Parathyroid adenoma (tissue), 2 donors: ENCODE results near the gene PPEF2.

Source experiments
- H2AFZ ChIP-seq: fragments of 300-600 bp; sonication (generic); one replicate; pipeline ENCODE4 v1.7.0; 2017; ENCODE audit warnings: antibody characterized with exemption, mild to moderate bottlenecking
- H3K27ac ChIP-seq: fragments of 300-600 bp; sonication (generic); one replicate; pipeline ENCODE4 v1.7.0; 2017
- H3K27me3 ChIP-seq: fragments of 300-600 bp; sonication (generic); one replicate; pipeline ENCODE4 v1.7.0; 2017; ENCODE audit warnings: low read length; ENCODE audit not compliant: control insufficient read depth, insufficient read depth
- H3K36me3 ChIP-seq: fragments of 300-600 bp; sonication (generic); one replicate; pipeline ENCODE4 v1.7.0; 2017; ENCODE audit warnings: low read length; ENCODE audit not compliant: control insufficient read depth, insufficient read depth
- H3K4me1 ChIP-seq: fragments of 300-600 bp; sonication (generic); one replicate; pipeline ENCODE4 v1.7.0; 2017; ENCODE audit warnings: control low read depth
- H3K4me2 ChIP-seq: fragments of 300-600 bp; sonication (generic); one replicate; pipeline ENCODE4 v1.7.0; 2017; ENCODE audit warnings: low read length
- H3K4me3 ChIP-seq: fragments of 300-600 bp; sonication (generic); one replicate; pipeline ENCODE4 v1.7.0; 2017; ENCODE audit warnings: low read depth, low read length
- H3K79me2 ChIP-seq: fragments of 300-600 bp; sonication (generic); one replicate; pipeline ENCODE4 v1.7.0; 2017; ENCODE audit warnings: control low read depth
- H3K9ac ChIP-seq: fragments of 300-600 bp; sonication (generic); one replicate; pipeline ENCODE4 v1.7.0; 2017; ENCODE audit warnings: mild to moderate bottlenecking
- H3K9me3 ChIP-seq: fragments of 300-600 bp; sonication (generic); one replicate; pipeline ENCODE4 v1.7.0; 2017; ENCODE audit warnings: low read length; ENCODE audit not compliant: control insufficient read depth
- CTCF ChIP-seq: fragments of 300-600 bp; sonication (generic); IDR thresholded peaks from one replicate; pipeline ENCODE4 v1.7.0; 2017; ENCODE audit warnings: antibody characterized with exemption, mild to moderate bottlenecking
- donor health status: primary hyperparathyroidism.

Gene PPEF2

GRCh38 chr4:75889537-75890199, 12.6 kb downstream of the PPEF2 start:
- H3K79me2 ChIP-seq: no peaks in the 10 kb centered on the region
- no peak overlapping the region for H3K4me3 ChIP-seq
- no peaks in the 10 kb centered on the region for H3K9me3 ChIP-seq
- TF ChIP-seq CTCF: no peak
- no peaks in the 10 kb centered on the region for H3K27me3 ChIP-seq
- no peak overlapping the region for H3K27ac ChIP-seq
- H2AFZ ChIP-seq: no peak overlapping the region
- H3K9ac ChIP-seq: no peak overlapping the region
- no peaks in the 10 kb centered on the region for H3K36me3 ChIP-seq
- H3K4me1 ChIP-seq: no peaks in the 10 kb centered on the region
- H3K4me2 ChIP-seq: no peak overlapping the region

DNA sequence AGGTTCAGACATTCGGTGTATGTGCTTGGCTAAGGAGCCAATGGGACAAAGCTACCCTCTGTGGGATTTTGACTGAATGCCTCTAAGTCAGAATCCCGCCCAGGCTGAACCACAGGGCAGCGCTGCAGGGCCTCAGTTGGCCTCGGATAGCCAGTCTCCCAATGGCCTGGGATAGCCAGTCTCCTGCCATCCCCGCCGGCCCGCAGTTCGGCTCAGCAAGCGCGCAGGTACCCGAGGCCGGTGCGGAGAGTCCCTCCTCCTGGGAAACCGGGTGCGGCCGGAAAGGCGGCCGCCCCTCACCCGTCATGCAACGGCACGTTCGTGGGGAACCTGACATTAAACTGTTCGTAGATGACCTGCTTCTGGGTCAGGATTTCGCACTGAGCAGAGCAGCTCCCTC, 16.1 kb downstream of the PPEF2 start:
- H3K4me2 ChIP-seq: no peak overlapping the region
- TF ChIP-seq CTCF: no peak
- H3K36me3 ChIP-seq: no peaks in the 10 kb centered on the region
- H3K9me3 ChIP-seq: no peaks in the 10 kb centered on the region
- no peaks in the 10 kb centered on the region for H3K27me3 ChIP-seq
- no peak overlapping the region for H3K9ac ChIP-seq
- H3K27ac ChIP-seq: no peak overlapping the region
- no peaks in the 10 kb centered on the region for H3K79me2 ChIP-seq
- no peak overlapping the region for H2AFZ ChIP-seq
- H3K4me3 ChIP-seq: no peak overlapping the region
- H3K4me1 ChIP-seq: no peaks in the 10 kb centered on the region

GRCh38 chr4:75881476-75881875, 20.8 kb downstream of the PPEF2 start:
- Histone ChIP-seq H3K4me2 (no peak overlapping the region), H3K79me2 (no peaks in the 10 kb centered on the region), H3K4me1 (no peaks in the 10 kb centered on the region), H3K27me3 (no peaks in the 10 kb centered on the region), H3K9me3 (no peaks in the 10 kb centered on the region), H3K36me3 (no peaks in the 10 kb centered on the region), H3K9ac (no peak overlapping the region), H3K27ac (no peak overlapping the region), H2AFZ (no peak overlapping the region), H3K4me3 (no peak overlapping the region)
- TF ChIP-seq CTCF: no peak

DNA sequence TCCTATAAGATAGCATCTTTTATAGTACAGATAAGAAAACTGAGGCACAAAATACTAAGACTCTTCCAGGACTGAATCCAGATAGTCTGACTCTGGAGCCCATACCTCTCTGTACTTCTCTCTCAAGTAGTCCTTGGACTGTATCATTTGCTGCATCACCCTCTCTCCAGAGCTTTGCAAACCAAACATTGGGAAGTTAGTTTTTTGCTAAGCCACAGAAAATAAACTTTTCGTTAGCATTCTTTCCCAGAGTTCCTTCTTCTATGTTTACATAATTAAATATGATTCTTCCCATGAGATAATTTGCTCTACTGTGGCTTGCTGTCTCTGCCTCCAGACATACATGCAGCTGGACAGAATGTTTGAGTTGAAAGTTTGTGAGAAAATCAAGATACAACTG, 22.0 kb downstream of the PPEF2 start:
- no peaks in the 10 kb centered on the region for H3K36me3 ChIP-seq
- no peaks in the 10 kb centered on the region for H3K27me3 ChIP-seq
- no peak for TF ChIP-seq CTCF
- no peaks in the 10 kb centered on the region for H3K79me2 ChIP-seq
- no peak overlapping the region for H3K27ac ChIP-seq
- H3K4me3 ChIP-seq: no peak overlapping the region
- no peak overlapping the region for H3K9ac ChIP-seq
- no peaks in the 10 kb centered on the region for H3K4me1 ChIP-seq
- no peaks in the 10 kb centered on the region for H3K9me3 ChIP-seq
- no peak overlapping the region for H2AFZ ChIP-seq
- H3K4me2 ChIP-seq: no peak overlapping the region

DNA sequence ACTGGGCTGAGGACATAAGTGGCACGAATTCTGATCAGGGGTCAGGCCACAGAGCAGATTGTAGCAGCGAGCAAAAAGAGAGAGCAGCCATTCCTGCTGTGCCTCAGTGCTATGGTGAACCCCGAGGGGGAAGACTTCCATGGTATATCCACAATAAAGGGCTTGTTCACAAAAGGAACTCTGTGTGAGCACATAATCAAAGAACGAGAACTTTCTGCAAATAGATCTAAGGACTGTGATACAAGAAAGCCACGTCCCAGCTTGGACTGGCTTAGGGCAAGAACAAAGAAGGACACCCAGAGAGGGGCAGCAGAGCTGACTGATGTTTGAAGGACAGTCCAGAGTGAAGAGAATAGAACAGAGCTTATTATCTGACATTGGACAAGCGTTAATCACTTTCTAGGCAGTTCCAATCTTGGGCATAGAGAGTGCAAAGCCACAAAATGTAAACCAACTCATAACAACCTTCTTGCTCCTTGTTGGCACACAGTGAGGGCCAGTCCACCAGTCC, 24.0 kb downstream of the PPEF2 start:
- no peak for TF ChIP-seq CTCF
- H3K4me3 ChIP-seq: no peak overlapping the region
- no peak overlapping the region for H3K27ac ChIP-seq

More for the DNA sequence above, 24.0 kb downstream of the PPEF2 start:
- no peaks in the 10 kb centered on the region for H3K36me3 ChIP-seq
- H3K79me2 ChIP-seq: no peaks in the 10 kb centered on the region
- H3K9ac ChIP-seq: no peak overlapping the region
- H3K4me1 ChIP-seq: no peaks in the 10 kb centered on the region
- no peaks in the 10 kb centered on the region for H3K27me3 ChIP-seq
- H3K9me3 ChIP-seq: no peaks in the 10 kb centered on the region
- no peak overlapping the region for H2AFZ ChIP-seq
- no peak overlapping the region for H3K4me2 ChIP-seq
